Common myeloid progenitor, CD34-positive (primary cell): Measurements from ENCODE around the gene CATSPER3. TPM values are rescaled to one million over a fixed set of nuclear protein-coding genes. Genes with fewer than 3 reads are reported as not detected.

Experiments
- CTCF ChIA-PET: fragments of 350-600 bp; sonication (Branson Sonifier 250); formaldehyde crosslinking; loops from one replicate; lab custom pipeline; 2021; ENCODE audit warnings: antibody characterized with exemption; lab: Charles Lee
- POLR2A ChIA-PET: fragments of 350-600 bp; sonication (Branson Sonifier 250); formaldehyde crosslinking; loops from one replicate; lab custom pipeline; 2021; ENCODE audit warnings: antibody characterized with exemption; lab: Charles Lee
- DNase-seq, 3 donors: peaks; one replicate each; pipeline versions ENCODE4 v3.0.0 to v3.0.0-alpha.2; 2013
- H3K27ac ChIP-seq, 2 experiments: 1 replicate in 1 of 2; 2 replicates in 1 of 2; pipeline ENCODE4 v1.7.0; 2013; ENCODE audit warnings: inconsistent platforms in 2 of 2, low read length in 2 of 2, mild to moderate bottlenecking in 2 of 2, low read depth in 1 of 2, moderate library complexity in 1 of 2; ENCODE audit not compliant: severe bottlenecking in 2 of 2, insufficient read depth in 1 of 2, poor library complexity in 1 of 2
- H3K27me3 ChIP-seq, 5 experiments: replicated peaks in 2 of 5; 1 replicate in 3 of 5; 2 replicates in 2 of 5; pipeline versions ENCODE4 v1.6.1 to v1.7.0; 2013; ENCODE audit warnings: low read length in 4 of 5, mild to moderate bottlenecking in 2 of 5, moderate library complexity in 2 of 5, inconsistent platforms in 1 of 5; ENCODE audit not compliant: insufficient read depth in 5 of 5, control insufficient read depth in 4 of 5
- H3K36me3 ChIP-seq, 4 experiments: 1 replicate in 2 of 4; 2 replicates in 2 of 4; pipeline versions ENCODE4 v1.6.1 to v1.7.0; 2013; ENCODE audit warnings: low read length in 3 of 4, control low read depth in 1 of 4, mild to moderate bottlenecking in 1 of 4; ENCODE audit not compliant: control insufficient read depth in 4 of 4, insufficient read depth in 4 of 4
- H3K4me1 ChIP-seq, 4 experiments: 1 replicate in 3 of 4; 2 replicates in 1 of 4; pipeline versions ENCODE4 v1.6.1 to v1.7.1; 2013; ENCODE audit warnings: low read length in 3 of 4, mild to moderate bottlenecking in 3 of 4, control low read depth in 1 of 4, inconsistent platforms in 1 of 4, moderate library complexity in 1 of 4; ENCODE audit not compliant: control insufficient read depth in 4 of 4, insufficient read depth in 4 of 4; ENCODE audit errors: control extremely low read depth in 1 of 4
- H3K4me3 ChIP-seq, 7 experiments: 1 replicate in 4 of 7; 2 replicates in 3 of 7; pipeline versions ENCODE4 v1.5.1 to v1.7.0; 2013; ENCODE audit warnings: mild to moderate bottlenecking in 7 of 7, low read length in 6 of 7, moderate library complexity in 6 of 7, inconsistent platforms in 2 of 7, low read depth in 2 of 7, control low read depth in 1 of 7; ENCODE audit not compliant: insufficient read depth in 4 of 7, control insufficient read depth in 1 of 7; ENCODE audit errors: extremely low read depth in 1 of 7
- H3K9me3 ChIP-seq, 5 experiments: 1 replicate in 4 of 5; 2 replicates in 1 of 5; pipeline versions ENCODE4 v1.6.1 to v1.7.1; 2013; ENCODE audit warnings: low read length in 4 of 5, mild to moderate bottlenecking in 2 of 5, inconsistent platforms in 1 of 5, low read depth in 1 of 5, moderate library complexity in 1 of 5; ENCODE audit not compliant: control insufficient read depth in 4 of 5, insufficient read depth in 2 of 5; ENCODE audit errors: control extremely low read depth in 1 of 5
- WGBS: methylation state at CpG from one replicate; pipeline ENCODE4 v1.1.5; 2013; ENCODE audit not compliant: insufficient coverage; 5-methylcytosine and 5-hydroxymethylcytosine counted together
- polyA plus RNA-seq: library from polyadenylated mRNA; unstranded; fragments of 120-200 nt; gene quantifications from one replicate; pipeline ENCODE4 v1.2.1, GENCODE V29; 2013

The CATSPER3 gene
- polyA plus RNA-seq: 0.50 TPM

DNA sequence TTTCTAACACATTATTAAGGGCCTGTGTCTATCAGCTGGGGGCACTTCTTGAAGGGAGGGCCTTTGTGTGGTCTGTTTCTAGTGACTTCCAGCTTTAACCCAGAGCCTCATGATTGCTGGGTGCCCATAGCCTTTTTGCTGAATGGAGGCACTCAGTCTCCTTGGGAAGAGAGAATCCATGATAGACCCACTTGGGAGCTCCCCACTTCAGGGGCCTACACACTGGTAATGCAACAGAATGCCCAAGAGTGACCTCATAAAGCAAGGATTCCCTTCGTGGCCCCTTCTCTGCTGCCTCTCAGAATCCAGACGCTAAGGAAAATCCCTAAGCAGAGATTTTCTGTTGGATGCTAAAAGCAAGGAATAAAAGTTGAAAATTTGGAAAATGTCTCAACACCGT, at the start of gene CATSPER3:
Gene CATSPER3, plus strand, starts transcription at position 301 of the 400 bp plus-strand sequence. Its CDS starts 85 bp downstream, at position 386.
- Histone ChIP-seq H3K36me3 (peaks cover 0 to 20% (median 7%) of the 10 kb centered on the region in 4 experiments), H3K4me1 (no peaks in the 10 kb centered on the region), H3K4me3 (no peak within 1 kb of the TSS), H3K9me3 (no peaks in the 10 kb centered on the region), H3K27ac (no peak within 1 kb of the TSS), H3K27me3 (no peaks in the 10 kb centered on the region)
- ChIA-PET CTCF (no interaction called here), POLR2A (no interaction called here)
- WGBS: no CpG with 5 or more reads among the region's 3 CpGs
- DNase-seq: no peak

DNA sequence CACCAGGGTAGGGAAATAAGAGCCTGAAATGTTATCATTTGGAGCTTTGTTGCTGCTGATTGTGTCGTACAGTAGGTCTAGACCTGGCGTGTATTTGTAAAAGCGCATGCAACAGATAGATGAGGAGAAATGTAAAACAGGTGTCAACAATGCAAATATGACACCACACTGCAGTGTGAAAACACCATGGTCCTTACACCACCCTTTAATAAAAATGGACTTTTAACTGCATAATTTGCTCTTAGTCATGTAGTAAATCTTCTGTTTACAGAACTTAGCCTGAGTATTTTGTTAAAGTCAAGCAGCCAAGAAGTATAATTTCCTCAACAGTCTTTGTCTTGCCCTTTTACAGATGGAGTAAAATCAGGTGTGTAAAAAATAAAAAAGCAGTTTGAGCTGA, 48.8 kb upstream of the CATSPER3 start:
- no peaks in the 10 kb centered on the region for H3K4me1 ChIP-seq
- ChIA-PET CTCF (interaction anchor here (2.2 kb wide), 1 partner anchor 272 kb away, joined by 9 read pairs; no protein-coding TSS in a partner anchor), POLR2A (interaction anchor here (0.6 kb wide), 1 partner anchor 106 kb away, joined by 3 read pairs; no protein-coding TSS in a partner anchor)
- no peaks in the 10 kb centered on the region for H3K9me3 ChIP-seq
- H3K36me3 ChIP-seq: peaks cover 5 to 52% (median 37%) of the 10 kb centered on the region in 4 experiments
- no peak overlapping the region for H3K27ac ChIP-seq
- H3K4me3 ChIP-seq: no peak overlapping the region
- H3K27me3 ChIP-seq: no peaks in the 10 kb centered on the region
- DNase-seq: no peak
- 100% methylated on average over 1 of the region's 3 CpGs for WGBS

DNA sequence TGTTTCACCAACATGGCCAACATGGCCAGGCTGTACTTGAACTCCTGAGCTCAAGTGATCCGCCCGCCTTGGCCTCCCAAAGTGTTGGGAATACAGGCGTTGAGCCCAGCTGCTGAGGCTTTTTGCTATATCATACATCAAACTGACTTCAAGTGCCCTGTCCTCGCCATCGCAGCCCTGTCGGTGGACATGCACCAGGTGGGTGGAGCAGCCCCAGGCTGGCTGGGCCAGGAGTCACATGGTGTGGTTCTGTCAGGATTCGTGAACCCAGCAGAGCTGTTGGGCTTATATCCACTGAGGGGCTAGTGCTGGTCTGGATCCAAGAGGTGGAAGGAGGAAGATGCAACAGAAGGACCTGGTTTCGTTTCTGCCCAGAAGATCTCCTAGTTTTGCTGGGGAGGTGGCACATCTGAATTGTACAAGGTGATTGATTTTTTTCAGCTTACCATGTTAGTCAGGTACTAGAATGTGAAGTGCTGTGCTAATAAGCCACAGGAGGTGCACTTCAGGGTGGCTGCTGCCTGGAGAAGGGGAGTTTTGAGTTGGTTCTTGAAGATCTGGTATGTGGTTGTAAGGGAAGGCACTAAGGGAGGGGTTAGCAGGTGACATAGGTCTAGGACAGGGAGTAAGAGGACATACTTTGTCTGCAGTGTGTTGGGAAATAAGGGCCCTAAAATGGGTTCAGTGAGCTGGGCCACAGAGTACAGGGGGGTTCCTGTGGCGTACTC, 46.7 kb upstream of the CATSPER3 start:
- 94% methylated on average over 6 of the region's 9 CpGs for WGBS
- Histone ChIP-seq H3K27me3 (no peaks in the 10 kb centered on the region), H3K9me3 (no peaks in the 10 kb centered on the region), H3K27ac (no peak overlapping the region), H3K4me3 (no peak overlapping the region), H3K4me1 (no peaks in the 10 kb centered on the region), H3K36me3 (peaks cover 5 to 40% (median 28%) of the 10 kb centered on the region in 4 experiments)
- POLR2A ChIA-PET: no interaction called here
- CTCF ChIA-PET: interaction anchor here (1.1 to 1.3 kb wide), 2 partner anchors 8 to 14 kb away, joined by 3 to 5 read pairs; no protein-coding TSS in a partner anchor
- DNase-seq: no peak

DNA sequence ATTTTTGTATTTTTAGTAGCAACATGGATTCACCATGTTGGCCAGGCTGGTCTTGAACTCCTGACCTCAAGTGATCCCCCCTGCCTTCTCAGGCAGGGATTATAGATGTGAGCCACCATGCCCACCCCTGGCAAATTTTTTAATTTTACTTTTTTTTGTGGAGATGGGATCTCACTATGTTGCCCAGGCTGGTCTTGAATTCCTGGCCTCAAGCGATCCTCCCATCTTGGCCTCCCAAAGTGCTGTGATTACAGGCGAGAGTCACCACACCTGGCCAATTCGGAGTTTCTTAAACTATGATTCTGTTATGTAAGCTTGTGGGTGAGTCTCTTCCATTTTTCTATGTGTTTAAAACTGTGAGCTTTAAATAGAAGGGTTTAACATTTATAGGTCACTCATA, 35.2 kb upstream of the CATSPER3 start:
- H3K27me3 ChIP-seq: no peaks in the 10 kb centered on the region
- H3K4me1 ChIP-seq: no peaks in the 10 kb centered on the region
- H3K36me3 ChIP-seq: peaks cover 5 to 37% (median 28%) of the 10 kb centered on the region in 4 experiments
- ChIA-PET CTCF (interaction anchor here (1.5 to 1.8 kb wide), 2 partner anchors 12 to 21 kb away, joined by 4 read pairs; no protein-coding TSS in a partner anchor), POLR2A (no interaction called here)
- no peaks in the 10 kb centered on the region for H3K9me3 ChIP-seq
- DNase-seq: no peak
- H3K4me3 ChIP-seq: no peak overlapping the region
- H3K27ac ChIP-seq: no peak overlapping the region
- WGBS: no CpG with 5 or more reads among the region's 3 CpGs

GRCh38 chr5:134934202-134934601, 33.5 kb upstream of the CATSPER3 start:
- H3K36me3 ChIP-seq: peaks cover 7 to 42% (median 31%) of the 10 kb centered on the region in 4 experiments

DNA sequence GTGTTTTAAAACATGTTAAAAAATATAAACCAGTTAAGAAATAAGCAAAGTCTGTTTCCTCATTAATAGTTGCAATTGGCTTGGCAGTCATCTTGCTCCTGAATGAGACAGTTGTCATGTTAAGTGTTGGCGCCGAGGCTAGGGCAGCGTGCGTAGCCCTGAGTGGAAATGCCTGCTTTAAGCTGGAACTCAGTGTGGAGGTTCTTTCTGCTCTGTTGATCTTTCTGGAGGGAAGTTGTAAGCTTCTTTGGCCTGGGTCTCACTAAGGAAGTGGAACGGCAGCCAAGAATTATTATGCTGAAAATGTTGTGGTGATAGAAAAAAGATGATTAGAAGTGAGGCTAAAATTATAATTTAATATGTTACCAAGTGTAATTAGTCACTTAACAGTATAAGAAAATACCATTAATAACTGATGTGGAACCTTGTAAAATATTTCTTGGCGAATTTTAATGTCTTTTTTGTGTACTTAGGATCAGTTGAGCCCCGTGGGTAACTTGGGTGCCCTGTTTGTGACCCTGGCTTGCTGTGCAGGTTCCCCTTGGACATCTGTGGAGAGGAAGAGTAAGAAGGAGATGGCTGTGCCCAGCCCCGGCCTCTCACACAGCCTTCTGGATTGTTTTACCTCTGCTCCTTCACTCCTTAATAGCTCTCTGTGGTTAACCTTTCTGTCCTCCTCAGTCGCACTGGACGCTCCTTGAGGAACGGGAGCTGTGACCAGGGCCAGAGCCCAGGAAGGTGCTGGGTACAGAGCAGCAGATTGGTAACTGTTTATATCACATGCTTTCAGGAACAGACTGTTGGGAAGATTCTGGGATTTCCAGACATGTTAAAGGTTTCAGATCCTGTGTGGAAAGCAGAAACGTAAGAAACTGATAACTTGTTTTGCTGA, 31.8 kb upstream of the CATSPER3 start:
- H3K9me3 ChIP-seq: no peaks in the 10 kb centered on the region
- ChIA-PET CTCF (interaction anchor here (0.9 kb wide), 1 partner anchor 19 kb away, joined by 3 read pairs; no protein-coding TSS in a partner anchor), POLR2A (no interaction called here)
- no peaks in the 10 kb centered on the region for H3K27me3 ChIP-seq
- no peaks in the 10 kb centered on the region for H3K4me1 ChIP-seq
- 89% methylated on average over 8 of the region's 12 CpGs for WGBS
- peaks cover 3 to 38% (median 22%) of the 10 kb centered on the region in 4 experiments for H3K36me3 ChIP-seq
- DNase-seq: no peak
- no peak overlapping the region for H3K4me3 ChIP-seq
- no peak overlapping the region for H3K27ac ChIP-seq

More at GRCh38 chr5:134934202-134934601, 33.5 kb upstream of the CATSPER3 start:
- H3K4me1 ChIP-seq: no peaks in the 10 kb centered on the region
- CTCF ChIA-PET: no interaction called here
- no peaks in the 10 kb centered on the region for H3K9me3 ChIP-seq
- H3K27me3 ChIP-seq: no peaks in the 10 kb centered on the region
- no peak for DNase-seq
- no peak overlapping the region for H3K27ac ChIP-seq
- POLR2A ChIA-PET: no interaction called here
- WGBS: no CpG with 5 or more reads among the region's 5 CpGs
- no peak overlapping the region for H3K4me3 ChIP-seq
